NCI-H446 treated with DMSO at 0.1 percent for 48 hours (cell line): ENCODE results near the gene CMTM8.
"Not testable (repeated sequence)": the region's sequence is repeated elsewhere in the genome, so short reads cannot be mapped to it uniquely, and the experiment has no call there.

ENCODE experiments used
- DNase-seq: peaks from one replicate; lab custom pipeline; 2025; lab: John Stamatoyannopoulos, UW

CMTM8 gene

DNA sequence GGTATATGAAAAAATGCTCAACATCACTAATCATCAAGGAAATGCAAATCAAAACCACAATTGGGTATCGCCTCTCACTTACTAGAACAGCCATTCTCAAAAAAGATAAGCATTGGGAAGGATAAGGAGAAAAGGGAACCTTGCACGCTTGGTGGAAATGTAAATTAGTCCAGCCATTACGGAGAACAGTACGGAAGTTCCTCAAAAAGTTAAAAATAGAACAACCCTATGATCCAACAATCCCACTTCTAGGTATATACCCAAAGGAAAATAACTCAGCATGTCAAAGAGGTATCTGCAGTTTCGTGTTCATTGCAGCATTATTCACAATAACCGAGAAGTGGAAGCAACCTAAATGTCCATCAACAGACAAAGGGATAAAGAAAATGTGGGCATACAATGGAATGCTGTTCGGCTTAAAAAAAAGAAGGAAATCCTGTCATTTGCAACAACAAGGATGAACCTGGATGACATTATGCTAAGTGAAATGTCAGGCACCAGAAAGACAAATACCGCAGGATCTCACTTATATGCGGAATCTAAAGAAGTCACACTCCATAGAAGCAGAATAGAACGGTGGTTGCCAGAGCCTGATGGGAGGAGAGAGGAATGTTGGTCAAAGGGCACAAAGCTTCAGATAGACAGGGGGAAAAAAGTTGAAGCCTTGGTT lies 141.5 kb downstream of the CMTM8 start:
- no peak for DNase-seq

- no peak for DNase-seq
Measured at GRCh38 chr3:32381922-32382321, 143.4 kb downstream of the CMTM8 start.

DNA sequence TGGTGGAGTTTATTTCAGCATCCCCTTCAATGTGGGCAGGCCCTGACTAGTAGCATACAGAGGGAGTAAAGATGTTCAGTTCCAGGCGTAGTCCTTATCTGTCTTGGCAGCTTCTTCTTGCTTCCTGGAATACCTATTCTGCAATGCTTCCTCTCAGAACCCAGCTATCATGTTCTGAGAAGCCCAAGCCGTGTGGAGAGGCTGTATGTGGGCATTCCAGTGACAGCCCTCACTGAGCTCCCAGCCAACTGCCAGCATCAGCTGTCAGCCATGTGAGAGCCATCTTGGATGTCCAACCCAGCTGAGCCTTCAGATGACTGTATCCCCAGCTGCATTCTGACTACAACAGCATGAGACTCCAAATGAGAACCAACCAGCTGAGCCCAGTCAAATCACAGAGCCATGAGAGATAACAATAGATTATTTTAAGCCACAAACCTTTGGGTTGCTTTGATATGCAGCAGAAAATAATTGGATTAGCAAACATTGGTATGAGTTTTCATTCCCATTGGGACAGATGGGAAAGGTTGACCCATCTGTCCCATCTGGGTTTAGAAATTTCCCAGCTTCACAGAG lies 144.7 kb downstream of the CMTM8 start:
- DNase-seq: no peak

DNA sequence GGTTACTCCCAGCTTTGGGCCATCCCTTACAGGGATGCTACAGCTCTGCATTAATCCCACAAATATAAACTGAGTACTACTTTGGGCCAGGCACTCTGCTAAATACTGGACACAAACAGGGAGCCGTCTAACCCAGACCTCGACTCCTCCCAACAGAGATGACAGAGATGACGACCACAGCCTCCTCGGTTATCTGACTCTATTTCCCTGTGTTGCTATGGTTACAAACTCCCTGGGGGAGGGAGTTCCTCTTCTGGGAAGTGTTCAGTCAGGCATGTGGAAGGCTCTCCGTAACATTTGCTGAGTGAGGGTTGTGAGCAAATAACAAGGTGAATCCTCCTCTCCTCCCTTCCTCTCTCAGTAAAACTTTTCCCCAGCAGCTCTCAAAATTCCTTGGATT lies 146.5 kb downstream of the CMTM8 start:
- DNase-seq: no peak

- no peak for DNase-seq
Measured at GRCh38 chr3:32387512-32387911, 149.0 kb downstream of the CMTM8 start.

DNA sequence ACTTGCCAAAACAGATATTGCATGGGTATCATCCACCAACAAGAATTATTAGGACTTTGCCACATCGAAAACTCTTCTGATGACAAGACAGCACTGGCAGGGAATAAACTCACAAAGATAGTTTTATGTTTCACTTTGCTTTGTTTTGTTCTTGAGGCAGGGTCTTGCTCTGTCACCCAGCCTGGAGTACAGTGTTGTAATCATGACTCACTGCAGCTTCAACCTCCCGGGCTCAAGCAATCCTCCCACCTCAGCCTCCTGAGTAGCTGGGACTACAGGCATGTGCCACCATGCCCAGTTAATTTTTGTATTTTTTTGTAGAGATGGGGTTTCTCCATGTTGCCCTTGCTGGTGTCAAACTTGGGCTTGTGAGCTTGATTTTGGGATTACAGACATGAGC lies 151.1 kb downstream of the CMTM8 start:
- not testable (repeated sequence) for DNase-seq

DNA sequence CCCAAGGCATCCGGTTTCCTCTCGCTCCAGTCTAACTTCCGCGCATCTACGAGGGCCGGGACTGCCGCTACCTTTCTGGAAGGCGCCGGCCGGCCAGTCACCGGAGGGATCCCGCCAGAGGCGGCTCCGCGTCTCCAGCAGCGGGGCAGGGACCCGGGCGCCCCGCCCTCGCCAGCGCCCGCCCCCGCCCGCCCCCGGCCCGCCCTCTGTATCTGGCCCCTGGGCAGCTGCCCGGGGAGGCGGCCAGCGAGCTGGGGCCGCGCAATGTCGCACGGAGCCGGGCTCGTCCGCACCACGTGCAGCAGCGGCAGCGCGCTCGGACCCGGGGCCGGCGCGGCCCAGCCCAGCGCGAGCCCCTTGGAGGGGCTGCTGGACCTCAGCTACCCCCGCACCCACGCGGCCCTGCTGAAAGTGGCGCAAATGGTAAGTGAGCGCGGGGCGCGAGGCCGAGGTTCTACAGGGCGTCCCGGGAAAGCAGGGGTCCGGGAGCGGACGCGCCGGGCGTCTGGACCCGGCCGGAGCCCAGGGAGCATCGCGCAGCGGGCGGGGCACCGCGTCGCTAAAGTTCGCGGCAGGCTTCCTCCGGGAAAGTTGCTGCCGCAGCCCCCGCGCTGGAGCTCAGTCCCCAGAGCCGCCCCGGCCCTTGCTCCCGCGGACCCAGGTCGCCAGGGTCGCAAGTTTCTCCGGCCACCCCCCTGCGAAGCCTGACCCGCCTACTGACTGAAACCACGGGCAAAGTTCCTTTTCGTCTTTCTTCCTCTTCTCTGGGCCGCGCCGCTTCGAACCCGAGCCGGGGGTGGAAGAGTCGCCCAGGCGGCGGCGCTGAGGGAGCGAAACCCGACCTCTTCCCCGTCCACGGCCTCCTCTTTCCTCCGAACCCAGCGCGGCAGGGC lies 153.4 kb downstream of the CMTM8 start, which contains the start of gene CMTM7:
Gene CMTM7, plus strand, starts transcription at position 211 of the 893 bp plus-strand sequence. Its CDS starts 54 bp downstream, at position 265.
- DNase-seq: no peak

DNA sequence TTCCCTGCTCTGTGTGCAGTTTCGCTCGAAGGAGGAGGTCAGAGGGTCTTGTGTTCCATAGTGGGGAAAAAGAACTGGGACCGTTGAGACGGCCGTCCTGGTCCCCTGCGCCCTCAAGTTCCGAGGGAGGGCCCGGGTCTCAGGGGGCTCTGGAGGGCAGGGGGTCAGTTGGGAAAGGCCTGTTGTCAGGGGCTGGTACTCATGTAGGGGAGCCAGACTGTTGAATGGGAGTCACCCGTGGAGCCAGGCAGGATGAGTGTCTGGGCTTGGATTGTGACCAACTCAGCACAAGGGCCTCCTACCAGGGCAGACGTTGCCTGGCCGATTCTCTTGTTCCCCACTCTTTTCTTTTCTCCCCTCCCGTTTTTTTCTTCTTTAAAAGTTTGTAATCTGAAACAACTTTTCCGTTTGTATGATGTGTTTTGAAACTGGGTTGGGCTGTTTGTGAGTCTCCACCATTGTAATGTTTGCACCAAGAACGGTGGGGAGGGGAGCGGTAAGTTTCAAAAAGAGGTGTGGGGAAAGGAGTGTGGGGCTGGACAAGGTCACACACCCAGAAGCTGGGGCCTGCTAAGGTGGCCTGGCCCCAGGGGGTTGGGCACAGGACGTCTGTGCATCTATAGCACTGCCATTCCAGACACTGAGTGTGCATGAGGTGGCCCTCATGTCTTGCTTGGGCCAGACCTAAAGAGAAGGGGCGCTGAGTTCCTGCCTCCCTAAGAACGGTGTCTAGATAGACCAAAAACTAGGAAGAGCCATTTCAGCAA lies 154.2 kb downstream of the CMTM8 start:
- DNase-seq: no peak

DNA sequence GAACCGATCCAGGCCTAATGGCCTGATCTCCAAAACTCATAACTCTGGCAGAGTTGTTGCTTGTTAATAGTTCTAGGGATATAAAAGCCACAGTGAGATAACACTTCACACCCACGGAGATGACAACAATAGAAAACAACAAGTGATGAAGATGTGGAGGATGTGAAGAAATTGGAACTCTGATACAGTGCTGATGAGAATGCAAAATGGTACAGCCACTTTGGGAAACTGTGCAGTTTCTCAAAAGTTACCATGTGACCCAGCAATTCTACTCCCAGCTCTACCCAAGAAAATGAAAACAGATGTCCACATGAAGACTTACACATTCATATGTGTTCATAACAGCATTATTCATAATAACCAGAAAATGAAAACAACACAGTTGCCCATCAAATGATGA lies 157.0 kb downstream of the CMTM8 start:
- DNase-seq: no peak

- no peak for DNase-seq
Measured at GRCh38 chr3:32397941-32398340, 159.5 kb downstream of the CMTM8 start.

GRCh38 chr3:32398531-32398930 lies 160.1 kb downstream of the CMTM8 start:
- no peak for DNase-seq

DNA sequence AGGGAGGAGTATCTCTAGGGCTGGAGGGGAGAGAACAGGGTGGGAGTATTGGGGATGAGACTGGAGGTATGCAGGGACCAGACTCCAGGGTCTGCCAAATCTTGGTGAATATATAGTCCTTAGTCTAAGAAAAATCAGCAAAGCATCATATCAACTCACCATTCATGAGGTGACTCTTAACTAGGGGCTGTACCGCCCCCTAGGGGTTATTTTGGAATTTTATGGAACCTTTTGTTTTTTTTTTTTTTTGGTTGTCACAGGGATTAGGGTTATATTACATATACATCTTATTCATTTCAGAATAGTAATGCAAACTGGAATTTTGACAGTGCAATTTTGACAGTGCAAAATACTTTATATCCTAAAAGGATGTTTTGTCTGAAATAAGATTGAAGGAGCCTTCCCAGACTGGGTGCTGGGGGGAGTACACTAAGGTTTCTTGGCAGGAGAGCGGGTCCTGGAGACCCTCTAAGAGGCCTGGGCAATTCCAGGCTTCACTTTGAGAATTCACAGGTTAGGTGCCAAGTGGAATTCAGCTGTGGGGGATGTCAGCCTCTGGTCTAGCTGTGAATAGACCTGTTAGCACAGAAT lies 160.6 kb downstream of the CMTM8 start:
- no peak for DNase-seq

GRCh38 chr3:32401126-32401525 lies 162.6 kb downstream of the CMTM8 start:
- no peak for DNase-seq

- peak; percentile 83 for DNase-seq
Measured at GRCh38 chr3:32401556-32402081, 163.1 kb downstream of the CMTM8 start.

DNA sequence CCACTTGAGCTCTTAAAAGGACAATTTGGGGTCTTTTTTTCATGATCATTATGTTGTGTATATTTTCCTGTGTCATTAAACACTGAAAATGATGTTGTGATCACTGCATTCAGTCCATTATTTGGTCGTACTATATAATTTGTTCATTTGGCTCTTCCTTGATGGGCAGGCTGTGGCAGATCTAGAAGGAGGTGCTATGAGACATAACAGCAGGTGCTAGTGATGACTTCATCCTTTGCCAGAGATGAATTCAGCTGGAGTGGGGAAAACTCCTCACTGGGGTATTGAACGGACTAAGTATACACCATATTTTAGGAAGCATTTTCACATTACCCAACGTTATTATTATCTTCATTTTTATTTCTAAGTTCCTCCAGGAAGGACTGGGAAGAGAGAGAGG lies 165.2 kb downstream of the CMTM8 start:
- DNase-seq: peak; percentile 21

- DNase-seq: no peak
Measured at GRCh38 chr3:32404714-32405113, 166.2 kb downstream of the CMTM8 start.

- no peak for DNase-seq
Measured at GRCh38 chr3:32405155-32405554, 166.7 kb downstream of the CMTM8 start.

GRCh38 chr3:32405711-32406323 lies 167.3 kb downstream of the CMTM8 start:
- no peak for DNase-seq

DNA sequence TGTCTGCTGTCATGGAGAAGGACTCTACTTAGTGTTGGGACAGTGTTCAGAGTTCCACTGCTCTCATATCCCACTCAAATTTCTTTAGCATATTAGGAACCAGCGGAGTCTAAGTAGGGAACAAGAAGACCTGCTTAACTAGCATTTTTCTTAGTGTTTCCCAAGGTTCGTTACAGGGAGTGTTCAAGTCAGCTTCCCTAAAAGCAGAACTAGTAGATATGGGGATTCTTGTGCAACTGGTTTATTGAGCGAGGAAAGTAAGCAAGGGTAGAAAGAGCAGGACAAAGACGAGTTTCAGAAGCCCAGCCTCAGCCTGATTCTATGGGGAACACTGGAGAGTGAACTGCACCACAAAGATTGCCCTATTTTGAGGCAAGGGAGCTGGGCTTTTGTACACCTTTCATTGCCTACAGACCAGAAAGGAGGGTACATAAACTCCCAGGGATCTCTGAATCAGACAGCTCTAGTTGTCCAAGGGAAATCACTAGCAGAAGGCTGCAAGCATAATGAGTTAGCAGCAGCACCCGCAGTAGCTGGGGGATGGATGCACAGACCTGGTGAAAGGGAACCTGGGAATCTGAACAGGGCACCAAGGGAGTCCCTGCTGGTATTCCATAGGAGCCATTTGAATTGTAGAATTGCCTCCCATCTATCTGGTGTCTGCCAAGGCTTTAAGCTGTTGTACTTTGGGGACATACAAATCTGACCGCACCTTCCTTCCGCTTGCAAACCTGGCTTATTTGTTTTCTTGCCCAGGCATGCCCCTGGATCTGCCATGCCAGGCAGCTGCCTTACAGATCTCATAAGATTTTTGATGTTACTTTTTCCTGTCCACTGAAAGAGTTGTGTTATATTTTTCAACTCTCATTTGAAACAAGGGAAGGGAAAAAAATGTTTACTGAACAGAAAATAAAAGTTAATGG lies 168.3 kb downstream of the CMTM8 start:
- DNase-seq: no peak
